Occipital lobe (tissue), 2 donors: ENCODE measurements around the gene EBP. TPM values are rescaled to one million over a fixed set of nuclear protein-coding genes. Genes with fewer than 3 reads are reported as not detected.
A peak's percentile ranks its signal among the peaks of the same experiment; 100 is the strongest.

Source experiments
- DNase-seq: peaks from one replicate; lab custom pipeline; 2025; lab: John Stamatoyannopoulos, UW
- total RNA-seq: library from RNA; depleted of rRNA; stranded (reverse); fragments of >200 nt; gene quantifications from one replicate; pipeline ENCODE4 v1.2.3, GENCODE V29; 2014

Gene EBP
- total RNA-seq, 1 donor from 2014 or later, result 43.5 TPM

DNA sequence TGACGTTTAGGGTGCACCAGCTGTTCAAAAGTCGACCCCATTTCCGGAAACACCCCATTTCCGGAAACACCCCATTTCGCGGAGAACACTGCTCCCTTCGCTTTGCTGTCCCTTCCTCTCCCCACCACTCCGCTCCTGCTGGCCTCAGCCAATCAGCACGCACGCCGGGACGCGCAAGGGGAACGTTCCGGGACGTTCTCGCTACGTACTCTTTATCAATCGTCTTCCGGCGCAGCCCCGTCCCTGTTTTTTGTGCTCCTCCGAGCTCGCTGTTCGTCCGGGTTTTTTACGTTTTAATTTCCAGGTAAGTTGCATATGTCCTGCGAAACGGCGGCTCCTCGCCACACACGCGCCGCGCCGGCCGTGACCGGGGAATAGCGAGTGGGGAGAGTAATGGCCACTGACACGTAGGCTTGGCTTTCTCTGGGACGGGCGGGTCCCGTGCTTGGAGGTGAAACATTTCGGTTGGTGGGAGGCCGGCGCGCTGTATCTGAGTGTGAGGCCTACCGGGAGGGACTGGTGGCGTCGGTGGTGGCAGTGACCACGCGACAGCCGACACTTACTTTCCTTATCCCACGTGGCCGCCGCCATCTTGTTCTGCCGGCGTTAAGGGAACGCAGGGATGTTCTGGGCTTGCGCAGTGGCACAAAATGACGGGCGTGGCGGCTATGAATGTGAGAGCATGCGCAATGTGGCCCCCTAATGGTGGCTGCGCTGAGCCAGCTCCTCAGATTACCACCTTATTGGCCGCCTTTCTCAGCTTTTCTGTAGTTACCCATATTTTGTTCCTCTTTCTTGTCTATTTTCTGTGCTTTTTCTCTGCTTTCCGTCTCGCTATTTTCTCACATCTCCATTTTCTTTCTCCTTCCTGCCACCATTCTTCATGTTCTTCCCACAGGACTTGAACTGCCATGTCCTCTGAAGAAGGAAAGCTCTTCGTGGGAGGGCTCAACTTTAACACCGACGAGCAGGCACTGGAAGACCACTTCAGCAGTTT, 53.0 kb downstream of the EBP start, which contains the start of gene RBM3:
TSS of gene RBM3 (plus strand) at position 215 of the 997 bp plus-strand sequence. CDS start at position 912, 697 bp downstream.
- peak; percentile 84 for DNase-seq

DNA sequence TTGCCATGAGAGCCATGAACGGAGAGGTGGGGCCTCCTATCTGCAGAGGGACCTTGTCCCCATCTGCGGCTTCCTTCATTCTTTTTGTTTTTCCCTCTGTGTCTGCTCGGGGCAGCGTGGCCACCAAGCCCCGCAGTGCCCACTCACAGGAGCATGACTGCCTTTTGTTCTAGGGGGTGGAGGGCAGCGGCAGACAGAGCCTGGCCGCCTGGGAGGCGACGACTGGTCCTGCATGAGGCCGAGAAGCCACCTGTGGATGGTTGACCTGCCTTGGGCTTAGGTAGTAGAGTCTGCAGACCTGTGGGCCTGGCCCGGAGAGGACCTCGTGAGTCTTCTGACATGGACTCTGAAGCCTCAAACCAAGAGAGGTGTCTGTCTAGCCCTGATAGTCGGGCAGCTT, 54.0 kb downstream of the EBP start:
- DNase-seq, result no peak

DNA sequence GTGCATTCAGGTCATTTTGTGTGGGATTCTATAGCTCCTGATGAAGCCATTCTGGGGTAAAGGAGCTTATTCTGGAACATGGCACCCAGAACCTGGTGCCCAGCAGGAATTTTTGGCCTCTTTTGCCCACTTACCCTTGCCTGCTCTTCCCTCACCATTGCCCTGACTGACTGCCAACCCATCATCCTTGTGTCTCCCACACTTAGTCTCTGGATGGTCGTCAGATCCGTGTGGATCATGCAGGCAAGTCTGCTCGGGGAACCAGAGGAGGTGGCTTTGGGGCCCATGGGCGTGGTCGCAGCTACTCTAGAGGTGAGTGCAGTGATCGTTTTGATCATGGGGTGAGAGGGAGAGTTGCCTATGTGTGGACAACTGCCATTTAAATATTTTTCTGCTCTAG, 54.5 kb downstream of the EBP start:
- DNase-seq, result no peak

Other genes with a start within 250 kb of the EBP start
- gene SSX3, start 165.1 kb upstream of the EBP start, total RNA-seq, result not detected
- gene SSX4, start 138.3 kb upstream of the EBP start, total RNA-seq, result not detected
- gene SSX4B, start 109.8 kb upstream of the EBP start, total RNA-seq, result not detected
- gene SLC38A5, start 51.5 kb upstream of the EBP start, total RNA-seq, result 26.5 TPM
- gene FTSJ1, start 45.6 kb upstream of the EBP start, total RNA-seq, result 36.3 TPM
- gene PORCN, start 12.8 kb upstream of the EBP start, total RNA-seq, result 5.5 TPM
- 6.2 TPM for gene TBC1D25, start 17.9 kb downstream of the EBP start, total RNA-seq
- gene RBM3, start 52.7 kb downstream of the EBP start, total RNA-seq, result 172 TPM
- 80.0 TPM for gene WDR13, start 75.7 kb downstream of the EBP start, total RNA-seq
- 0.16 TPM for gene WAS, start 162.0 kb downstream of the EBP start, total RNA-seq
- gene SUV39H1, start 174.9 kb downstream of the EBP start, total RNA-seq, result 2.8 TPM
- gene GLOD5, start 239.9 kb downstream of the EBP start, total RNA-seq, result not detected